Neural progenitor cell (in vitro differentiated cells): ENCODE results near the gene PGBD5. TPM values are rescaled to one million over a fixed set of nuclear protein-coding genes. Genes with fewer than 3 reads are reported as not detected.
"Not testable (repeated sequence)": the region's sequence is repeated elsewhere in the genome, so short reads cannot be mapped to it uniquely, and the experiment has no call there.

Experiments
- DNase-seq: peaks from one replicate; pipeline ENCODE4 v3.0.0-alpha.2; 2016; ENCODE audit warnings: low spot score
- H2AFZ ChIP-seq: fragments of 200-600 bp; sonication (generic); replicated peaks from 2 replicates; pipeline ENCODE4 v1.6.1; 2016; ENCODE audit warnings: antibody characterized with exemption
- H3F3A ChIP-seq: fragments of 200-600 bp; sonication (generic); 2 replicates; pipeline ENCODE4 v1.6.1; 2016; ENCODE audit warnings: antibody characterized with exemption, low read depth
- H3K27ac ChIP-seq: fragments of 200-600 bp; sonication (generic); 2 replicates; pipeline ENCODE4 v1.5.1; 2016; ENCODE audit warnings: mild to moderate bottlenecking
- H3K27me3 ChIP-seq: fragments of 200-600 bp; sonication (generic); 2 replicates; pipeline ENCODE4 v1.6.1; 2016; ENCODE audit warnings: mild to moderate bottlenecking, moderate library complexity
- H3K36me3 ChIP-seq: fragments of 200-600 bp; sonication (generic); 2 replicates; pipeline ENCODE4 v1.5.1; 2016
- H3K4me1 ChIP-seq: fragments of 200-600 bp; sonication (generic); 2 replicates; pipeline ENCODE4 v1.6.1; 2016; ENCODE audit warnings: mixed run types
- H3K4me2 ChIP-seq: fragments of 200-600 bp; sonication (generic); 2 replicates; pipeline ENCODE4 v1.6.1; 2016
- H3K4me3 ChIP-seq: fragments of 200-600 bp; sonication (generic); 2 replicates; pipeline ENCODE4 v1.5.1; 2016
- H3K79me2 ChIP-seq: fragments of 200-600 bp; sonication (generic); 2 replicates; pipeline ENCODE4 v1.6.1; 2016; ENCODE audit warnings: low read depth
- H3K9ac ChIP-seq: fragments of 200-600 bp; sonication (generic); 2 replicates; pipeline ENCODE4 v1.6.1; 2016
- H3K9me3 ChIP-seq: fragments of 200-600 bp; sonication (generic); 2 replicates; pipeline ENCODE4 v1.5.1; 2016; ENCODE audit warnings: low read depth
- H4K20me1 ChIP-seq: fragments of 200-600 bp; sonication (generic); 2 replicates; pipeline ENCODE4 v1.6.1; 2016; ENCODE audit warnings: low read depth
- H3K27ac Mint-ChIP-seq: 3 replicates; pipeline ENCODE4 v1.8.0; 2021; ENCODE audit warnings: mixed read lengths
- H3K27me3 Mint-ChIP-seq: 2 replicates; pipeline ENCODE4 v1.8.0; 2022; ENCODE audit warnings: low read depth, mild to moderate bottlenecking, inconsistent platforms, moderate library complexity, mixed read lengths; ENCODE audit not compliant: insufficient read depth
- H3K36me3 Mint-ChIP-seq: 3 replicates; pipeline ENCODE4 v1.8.0; 2021; ENCODE audit warnings: mixed read lengths
- H3K4me1 Mint-ChIP-seq: 3 replicates; pipeline ENCODE4 v1.8.0; 2021; ENCODE audit warnings: mixed read lengths
- H3K4me3 Mint-ChIP-seq: 3 replicates; pipeline ENCODE4 v1.8.0; 2021; ENCODE audit warnings: mild to moderate bottlenecking, moderate library complexity, mixed read lengths
- H3K9me3 Mint-ChIP-seq: 3 replicates; pipeline ENCODE4 v1.8.0; 2020; ENCODE audit warnings: mixed read lengths
- EZH2 ChIP-seq: fragments of 200-600 bp; sonication (generic); IDR thresholded peaks from 2 replicates; pipeline ENCODE4 v1.6.1; 2017; ENCODE audit warnings: antibody characterized with exemption, mild to moderate bottlenecking, moderate library complexity
- EZH2phosphoT487 ChIP-seq: fragments of 200-600 bp; sonication (generic); IDR thresholded peaks from 2 replicates; pipeline ENCODE4 v1.6.1; 2017; ENCODE audit warnings: antibody characterized with exemption
- total RNA-seq: library from RNA; depleted of rRNA; stranded (reverse); fragments of >200 nt; gene quantifications from 2 replicates; pipeline ENCODE4 v1.2.3, GENCODE V29; 2015; ENCODE audit warnings: low replicate concordance
- TF ChIP-seq, protein P1 (sequence below): fragments of 200-600 bp; sonication (generic); IDR thresholded peaks from 2 replicates; pipeline ENCODE4 v1.5.1; 2017; ENCODE audit warnings: antibody characterized with exemption, mild to moderate bottlenecking

PGBD5 gene
- total RNA-seq, 1 donor from 2014 or later = 1.2 TPM

DNA sequence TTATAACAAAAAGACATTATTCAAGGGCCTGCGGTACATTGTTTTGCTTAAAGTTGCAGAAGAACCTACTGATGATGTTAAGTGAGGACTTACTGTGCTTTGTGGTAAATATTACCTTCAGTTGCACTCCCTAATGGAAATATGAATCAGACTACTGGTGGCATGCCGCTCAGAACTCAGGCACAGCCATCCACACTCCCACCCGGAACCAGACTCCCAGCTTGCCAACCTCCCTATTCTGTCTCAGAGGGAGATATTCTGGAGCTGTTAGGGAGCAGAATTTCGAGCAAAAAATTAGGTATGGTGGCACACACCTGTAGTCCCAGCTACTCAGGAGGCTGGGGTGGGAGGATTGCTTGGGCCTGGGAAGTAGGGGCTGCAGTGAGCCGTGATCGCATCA lies 13.1 kb downstream of the PGBD5 start:
- H4K20me1 ChIP-seq = no peaks in the 10 kb centered on the region
- H3K27me3 ChIP-seq = no peaks in the 10 kb centered on the region
- no peak for DNase-seq
- H2AFZ ChIP-seq = no peak overlapping the region
- Mint-ChIP-seq H3K27me3 (no peaks in the 10 kb centered on the region), H3K9me3 (no peaks in the 10 kb centered on the region), H3K4me3 (no peak overlapping the region), H3K36me3 (no peaks in the 10 kb centered on the region), H3K4me1 (no peaks in the 10 kb centered on the region), H3K27ac (no peak overlapping the region)
- no peaks in the 10 kb centered on the region for H3F3A ChIP-seq
- H3K4me3 ChIP-seq = no peak overlapping the region
- no peaks in the 10 kb centered on the region for H3K9me3 ChIP-seq
- no peak overlapping the region for H3K4me2 ChIP-seq
- TF ChIP-seq EZH2 (no peak), EZH2phosphoT487 (no peak)
- TF ChIP-seq, protein P1, sequence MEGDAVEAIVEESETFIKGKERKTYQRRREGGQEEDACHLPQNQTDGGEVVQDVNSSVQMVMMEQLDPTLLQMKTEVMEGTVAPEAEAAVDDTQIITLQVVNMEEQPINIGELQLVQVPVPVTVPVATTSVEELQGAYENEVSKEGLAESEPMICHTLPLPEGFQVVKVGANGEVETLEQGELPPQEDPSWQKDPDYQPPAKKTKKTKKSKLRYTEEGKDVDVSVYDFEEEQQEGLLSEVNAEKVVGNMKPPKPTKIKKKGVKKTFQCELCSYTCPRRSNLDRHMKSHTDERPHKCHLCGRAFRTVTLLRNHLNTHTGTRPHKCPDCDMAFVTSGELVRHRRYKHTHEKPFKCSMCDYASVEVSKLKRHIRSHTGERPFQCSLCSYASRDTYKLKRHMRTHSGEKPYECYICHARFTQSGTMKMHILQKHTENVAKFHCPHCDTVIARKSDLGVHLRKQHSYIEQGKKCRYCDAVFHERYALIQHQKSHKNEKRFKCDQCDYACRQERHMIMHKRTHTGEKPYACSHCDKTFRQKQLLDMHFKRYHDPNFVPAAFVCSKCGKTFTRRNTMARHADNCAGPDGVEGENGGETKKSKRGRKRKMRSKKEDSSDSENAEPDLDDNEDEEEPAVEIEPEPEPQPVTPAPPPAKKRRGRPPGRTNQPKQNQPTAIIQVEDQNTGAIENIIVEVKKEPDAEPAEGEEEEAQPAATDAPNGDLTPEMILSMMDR = no peak
- H3K36me3 ChIP-seq = no peaks in the 10 kb centered on the region
- no peaks in the 10 kb centered on the region for H3K79me2 ChIP-seq
- H3K4me1 ChIP-seq = no peaks in the 10 kb centered on the region
- no peak overlapping the region for H3K9ac ChIP-seq
- no peak overlapping the region for H3K27ac ChIP-seq

DNA sequence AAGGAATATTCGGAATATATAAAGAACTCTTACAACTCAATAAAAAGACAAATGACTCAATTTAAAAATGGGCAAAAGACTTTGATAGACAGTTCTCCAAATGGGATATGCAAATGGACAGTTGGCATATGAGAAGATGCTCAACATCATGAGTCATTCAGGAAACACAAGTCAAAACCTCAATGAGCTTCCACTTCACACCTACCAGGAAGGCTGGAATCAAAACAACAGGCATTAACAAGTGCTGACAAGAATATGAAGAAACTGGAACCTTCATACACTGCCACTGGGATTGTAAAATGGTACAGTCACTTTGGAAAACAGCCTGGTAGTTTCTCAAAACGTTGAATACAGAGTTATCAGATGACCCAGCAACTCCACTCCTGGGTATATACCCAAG lies 17.2 kb downstream of the PGBD5 start:
- no peaks in the 10 kb centered on the region for H3K9me3 Mint-ChIP-seq
- H3K27me3 ChIP-seq = no peaks in the 10 kb centered on the region
- H3F3A ChIP-seq = no peaks in the 10 kb centered on the region
- H3K36me3 Mint-ChIP-seq = no peaks in the 10 kb centered on the region
- DNase-seq = no peak
- H2AFZ ChIP-seq = no peak overlapping the region
- H3K36me3 ChIP-seq = no peaks in the 10 kb centered on the region
- no peaks in the 10 kb centered on the region for H3K4me1 ChIP-seq
- no peaks in the 10 kb centered on the region for H3K9me3 ChIP-seq
- no peak overlapping the region for H3K27ac Mint-ChIP-seq
- H3K4me2 ChIP-seq = no peak overlapping the region
- H3K27me3 Mint-ChIP-seq = peaks cover 6% of the 10 kb centered on the region
- H3K79me2 ChIP-seq = no peaks in the 10 kb centered on the region
- no peak overlapping the region for H3K4me3 Mint-ChIP-seq
- no peak overlapping the region for H3K27ac ChIP-seq
- H3K4me3 ChIP-seq = no peak overlapping the region
- H3K9ac ChIP-seq = no peak overlapping the region
- H3K4me1 Mint-ChIP-seq = peaks cover 3% of the 10 kb centered on the region
- TF ChIP-seq, protein P1 = no peak
- TF ChIP-seq EZH2phosphoT487 (no peak), EZH2 (no peak)
- H4K20me1 ChIP-seq = no peaks in the 10 kb centered on the region

DNA sequence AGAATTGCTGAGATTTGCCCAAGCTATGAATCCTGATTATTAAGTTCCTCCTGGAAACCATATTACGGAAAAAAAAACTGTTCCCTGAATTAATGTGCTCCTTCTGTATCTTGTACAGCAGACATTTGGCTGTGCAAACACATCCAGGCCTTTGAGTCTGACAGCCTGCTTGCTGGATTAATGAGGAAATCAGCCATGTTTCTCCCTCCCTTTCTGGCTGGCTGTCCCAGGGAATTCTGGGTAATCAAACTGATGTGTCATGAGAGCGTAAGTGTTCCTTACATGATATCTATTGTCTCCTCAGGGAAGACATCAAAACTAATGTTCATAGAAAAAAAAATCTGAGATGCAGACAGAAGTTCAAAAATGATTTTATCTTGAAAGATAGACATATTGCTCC lies 18.8 kb downstream of the PGBD5 start:
- H3K36me3 ChIP-seq = no peaks in the 10 kb centered on the region
- Mint-ChIP-seq H3K4me1 (peaks cover 3% of the 10 kb centered on the region), H3K36me3 (no peaks in the 10 kb centered on the region), H3K27ac (no peak overlapping the region), H3K9me3 (no peaks in the 10 kb centered on the region), H3K4me3 (no peak overlapping the region), H3K27me3 (peaks cover 6% of the 10 kb centered on the region)
- H4K20me1 ChIP-seq = no peaks in the 10 kb centered on the region
- no peak overlapping the region for H3K9ac ChIP-seq
- H3K4me1 ChIP-seq = no peaks in the 10 kb centered on the region
- DNase-seq = no peak
- no peak overlapping the region for H3K27ac ChIP-seq
- H3K27me3 ChIP-seq = no peaks in the 10 kb centered on the region
- no peaks in the 10 kb centered on the region for H3F3A ChIP-seq
- TF ChIP-seq, protein P1 = no peak
- TF ChIP-seq EZH2phosphoT487 (no peak), EZH2 (no peak)
- H3K9me3 ChIP-seq = no peaks in the 10 kb centered on the region
- no peak overlapping the region for H2AFZ ChIP-seq
- no peaks in the 10 kb centered on the region for H3K79me2 ChIP-seq
- H3K4me3 ChIP-seq = no peak overlapping the region
- no peak overlapping the region for H3K4me2 ChIP-seq

DNA sequence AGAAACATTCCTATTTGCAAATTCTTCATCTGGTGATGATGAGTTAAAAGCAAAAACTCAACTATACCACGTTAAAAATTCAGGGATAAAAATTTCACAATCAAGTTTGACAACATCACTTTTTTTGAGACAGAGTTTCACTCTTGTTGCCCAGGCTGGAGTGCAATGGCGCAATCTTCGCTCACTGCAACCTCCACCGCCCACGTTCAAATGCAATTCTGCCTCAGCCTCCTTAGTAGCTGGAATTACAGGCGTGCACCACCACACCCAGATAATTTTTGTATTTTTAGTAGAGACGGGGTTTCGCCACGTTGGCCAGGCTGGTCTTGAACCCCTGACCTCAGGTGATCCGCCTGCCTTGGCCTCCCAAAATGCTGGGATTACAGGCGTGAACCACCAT lies 19.4 kb downstream of the PGBD5 start:
- H3K4me2 ChIP-seq, DNase-seq, H3K9ac ChIP-seq, H3K27me3 ChIP-seq, H3K36me3 ChIP-seq, H3K9me3 ChIP-seq, H4K20me1 ChIP-seq, H3K4me1 ChIP-seq, H3K4me1 Mint-ChIP-seq, H3K4me3 Mint-ChIP-seq, H3K36me3 Mint-ChIP-seq, H2AFZ ChIP-seq, H3K27ac ChIP-seq, H3K27me3 Mint-ChIP-seq, H3K79me2 ChIP-seq, H3K4me3 ChIP-seq, H3F3A ChIP-seq, H3K9me3 Mint-ChIP-seq, H3K27ac Mint-ChIP-seq: not testable (repeated sequence)
